Measurements from ENCODE around the gene FAM20C.
"Not testable (repeated sequence)": the region's sequence is repeated elsewhere in the genome, so short reads cannot be mapped to it uniquely, and the experiment has no call there.

Gene FAM20C

DNA sequence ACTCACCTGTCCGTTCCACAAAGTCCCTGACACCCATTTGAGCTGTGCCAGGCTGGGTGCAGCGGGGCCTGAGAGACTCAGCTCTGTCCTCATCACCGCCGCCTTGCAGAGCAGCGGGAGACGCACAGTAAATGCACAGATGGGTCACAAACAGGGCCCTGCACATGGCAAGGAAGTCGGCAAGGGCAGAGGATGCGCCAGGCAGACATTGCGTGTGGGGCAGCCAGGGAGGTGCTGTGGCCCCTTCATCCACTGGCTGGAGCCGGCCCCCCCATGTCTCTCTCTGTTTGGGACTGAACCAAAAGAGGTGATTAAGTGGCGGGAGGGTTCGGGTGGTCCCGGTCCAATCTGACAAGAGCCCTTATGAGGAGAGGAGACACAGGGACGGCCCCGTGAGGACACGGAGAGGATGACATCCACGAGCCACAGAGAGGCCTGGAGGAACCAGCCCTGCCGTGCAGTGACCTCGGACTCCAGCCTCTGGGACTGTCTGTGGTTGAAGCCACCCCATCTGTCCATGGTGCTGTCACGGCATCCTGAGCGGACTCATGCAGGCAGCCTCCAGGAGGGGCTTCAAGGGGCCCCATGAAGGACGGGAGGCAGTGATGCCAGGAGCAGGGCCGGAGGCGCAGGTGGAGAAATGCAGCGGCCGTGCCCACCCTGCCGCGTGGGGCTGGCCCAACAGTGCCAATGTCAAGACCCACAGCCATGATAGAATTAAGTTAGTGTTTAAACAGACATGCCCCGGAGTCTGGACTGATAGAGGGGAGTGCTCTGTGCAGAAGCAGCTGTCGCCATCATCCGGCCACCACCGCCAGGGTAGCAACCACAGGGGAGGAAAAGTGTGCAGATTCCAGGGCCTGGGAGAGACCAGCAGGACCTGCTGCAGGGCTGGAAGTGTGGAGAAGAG is 69.2 kb downstream of the FAM20C start:
- DNase-seq: no peak

DNA sequence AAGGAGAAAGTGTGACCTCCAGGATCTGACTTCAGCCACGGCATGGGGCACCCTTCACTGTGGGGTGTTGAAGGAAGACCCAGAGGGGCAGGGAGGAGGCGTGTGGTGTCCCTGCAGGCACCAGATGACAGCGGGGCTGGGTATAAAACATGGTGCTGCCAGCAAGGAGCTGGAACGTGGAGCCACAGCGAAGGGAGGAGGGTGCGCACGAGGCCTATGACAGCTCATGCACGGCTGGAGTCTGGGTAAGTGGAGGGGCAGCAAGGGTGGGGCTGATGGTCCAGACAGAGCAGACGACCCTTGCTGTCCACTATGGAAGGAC is 69.8 kb downstream of the FAM20C start:
- DNase-seq: no peak

DNA sequence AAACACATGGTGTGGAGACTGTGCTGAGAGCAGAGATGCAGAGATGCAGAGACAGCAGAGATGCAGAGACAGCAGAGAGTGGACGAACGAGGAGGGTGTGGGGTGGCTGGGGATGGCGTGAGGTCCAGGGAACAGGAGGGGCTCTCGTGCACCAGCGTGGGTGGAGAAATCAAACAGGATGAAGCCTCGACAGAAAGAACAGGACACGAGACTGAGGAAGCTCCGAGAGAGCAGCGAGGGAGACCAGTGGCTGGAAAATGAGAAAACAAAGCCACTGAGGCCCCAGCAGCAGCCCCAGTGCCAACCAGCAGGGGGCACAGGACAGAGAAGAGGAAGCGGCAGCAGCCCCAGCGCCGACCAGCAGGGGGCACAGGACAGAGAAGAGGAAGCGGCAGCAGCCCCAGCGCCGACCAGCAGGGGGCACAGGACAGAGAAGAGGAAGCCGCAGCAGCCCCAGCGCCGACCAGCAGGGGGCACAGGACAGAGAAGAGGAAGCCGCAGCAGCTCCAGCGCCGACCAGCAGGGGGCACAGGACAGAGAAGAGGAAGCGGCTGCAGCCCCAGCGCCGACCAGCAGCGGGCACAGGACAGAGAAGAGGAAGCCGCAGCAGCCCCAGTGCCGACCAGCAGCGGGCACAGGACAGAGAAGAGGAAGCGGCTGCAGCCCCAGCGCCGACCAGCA is 70.4 kb downstream of the FAM20C start:
- DNase-seq: not testable (repeated sequence)

DNA sequence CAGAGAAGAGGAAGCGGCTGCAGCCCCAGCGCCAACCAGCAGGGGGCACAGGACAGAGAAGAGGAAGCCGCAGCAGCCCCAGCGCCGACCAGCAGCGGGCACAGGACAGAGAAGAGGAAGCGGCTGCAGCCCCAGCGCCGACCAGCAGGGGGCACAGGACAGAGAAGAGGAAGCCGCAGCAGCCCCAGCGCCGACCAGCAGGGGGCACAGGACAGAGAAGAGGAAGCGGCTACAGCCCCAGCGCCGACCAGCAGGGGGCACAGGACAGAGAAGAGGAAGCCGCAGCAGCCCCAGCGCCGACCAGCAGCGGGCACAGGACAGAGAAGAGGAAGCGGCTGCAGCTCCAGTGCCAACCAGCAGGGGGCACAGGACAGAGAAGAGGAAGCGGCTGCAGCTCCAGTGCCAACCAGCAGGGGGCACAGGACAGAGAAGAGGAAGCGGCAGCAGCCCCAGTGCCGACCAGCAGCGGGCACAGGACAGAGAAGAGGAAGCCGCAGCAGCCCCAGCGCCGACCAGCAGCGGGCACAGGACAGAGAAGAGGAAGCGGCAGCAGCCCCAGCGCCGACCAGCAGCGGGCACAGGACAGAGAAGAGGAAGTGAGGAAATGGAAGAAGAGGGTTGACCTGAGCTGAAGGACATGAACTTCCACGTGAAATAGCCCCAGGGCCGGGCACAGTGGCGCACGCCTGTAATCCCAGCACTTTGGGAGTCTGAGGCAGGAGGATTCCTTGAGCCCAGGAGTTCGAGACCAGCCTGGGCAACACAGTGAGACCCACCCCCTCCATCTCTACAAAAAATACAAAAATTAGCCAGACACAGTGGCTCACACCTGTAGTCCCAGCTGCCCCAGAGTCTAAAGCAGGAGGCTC is 71.3 kb downstream of the FAM20C start:
- not testable (repeated sequence) for DNase-seq

DNA sequence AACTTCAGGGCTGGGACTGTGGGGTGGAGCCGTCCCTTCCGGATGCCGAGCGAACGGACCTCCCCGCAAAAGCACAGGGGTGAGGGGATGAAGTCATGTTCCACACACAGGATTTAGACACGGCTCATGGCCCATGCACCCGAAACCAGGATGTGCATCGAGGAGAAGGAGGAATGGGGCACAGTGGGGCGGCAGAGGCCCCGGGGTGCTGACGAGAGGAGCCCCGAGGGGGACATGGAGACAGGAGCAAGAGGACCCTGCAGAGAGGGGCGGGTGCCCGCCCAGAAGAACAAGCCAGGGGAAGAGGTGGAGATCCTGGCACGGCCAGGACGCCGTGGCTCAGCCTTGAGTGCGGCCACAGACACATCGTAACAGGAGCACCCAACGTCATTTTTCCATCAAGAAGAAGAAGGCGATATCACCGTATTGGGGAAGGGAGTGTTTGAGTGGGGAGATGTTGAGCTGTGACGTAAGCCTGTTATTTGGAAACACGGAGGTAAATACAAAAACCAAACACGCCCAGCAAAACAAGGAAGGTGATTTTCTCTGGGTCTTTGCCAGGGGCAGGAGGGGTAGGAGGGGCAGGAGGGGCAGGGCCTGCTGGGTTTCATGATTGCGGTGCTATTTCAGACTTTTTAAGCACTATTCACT is 72.3 kb downstream of the FAM20C start:
- DNase-seq: peak; percentile 63

DNA sequence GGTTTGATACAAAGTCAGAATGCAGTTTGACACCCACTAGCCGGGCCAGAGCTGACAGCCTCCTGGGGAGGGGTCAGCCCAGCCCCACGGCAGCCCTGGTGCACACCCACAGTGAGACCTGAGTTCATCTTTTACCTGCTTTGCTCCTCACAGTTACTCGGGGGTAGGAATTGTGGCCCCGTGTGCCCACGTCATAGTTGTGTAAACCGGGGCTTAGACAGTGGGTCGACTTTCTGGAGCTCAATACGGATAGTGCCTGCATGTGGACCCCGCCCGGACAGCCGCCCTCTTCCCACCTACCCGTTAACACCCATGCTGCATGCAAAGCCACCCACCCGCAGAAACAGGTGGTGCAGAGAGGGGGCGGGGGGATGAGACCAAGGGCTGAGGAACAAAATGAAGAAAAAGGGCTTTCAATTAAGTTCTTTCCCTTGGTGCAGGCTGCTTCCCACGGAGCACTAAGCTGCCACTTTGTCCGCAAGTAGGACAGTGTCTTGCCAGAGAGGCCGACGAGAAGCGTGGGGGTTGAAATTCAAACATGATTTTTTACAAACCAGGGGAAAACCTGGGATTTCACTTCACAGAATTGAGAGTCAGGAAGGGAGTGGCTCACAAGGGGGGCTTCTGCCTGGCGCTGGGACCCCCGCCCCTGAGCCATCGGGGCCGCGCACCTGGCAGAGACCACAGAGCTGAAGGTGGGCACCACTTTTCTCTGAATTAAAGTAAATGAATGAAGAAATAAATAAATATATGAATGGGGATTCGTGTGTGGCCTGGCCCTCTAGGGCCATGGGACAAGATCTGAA is 73.0 kb downstream of the FAM20C start:
- DNase-seq: no peak

DNA sequence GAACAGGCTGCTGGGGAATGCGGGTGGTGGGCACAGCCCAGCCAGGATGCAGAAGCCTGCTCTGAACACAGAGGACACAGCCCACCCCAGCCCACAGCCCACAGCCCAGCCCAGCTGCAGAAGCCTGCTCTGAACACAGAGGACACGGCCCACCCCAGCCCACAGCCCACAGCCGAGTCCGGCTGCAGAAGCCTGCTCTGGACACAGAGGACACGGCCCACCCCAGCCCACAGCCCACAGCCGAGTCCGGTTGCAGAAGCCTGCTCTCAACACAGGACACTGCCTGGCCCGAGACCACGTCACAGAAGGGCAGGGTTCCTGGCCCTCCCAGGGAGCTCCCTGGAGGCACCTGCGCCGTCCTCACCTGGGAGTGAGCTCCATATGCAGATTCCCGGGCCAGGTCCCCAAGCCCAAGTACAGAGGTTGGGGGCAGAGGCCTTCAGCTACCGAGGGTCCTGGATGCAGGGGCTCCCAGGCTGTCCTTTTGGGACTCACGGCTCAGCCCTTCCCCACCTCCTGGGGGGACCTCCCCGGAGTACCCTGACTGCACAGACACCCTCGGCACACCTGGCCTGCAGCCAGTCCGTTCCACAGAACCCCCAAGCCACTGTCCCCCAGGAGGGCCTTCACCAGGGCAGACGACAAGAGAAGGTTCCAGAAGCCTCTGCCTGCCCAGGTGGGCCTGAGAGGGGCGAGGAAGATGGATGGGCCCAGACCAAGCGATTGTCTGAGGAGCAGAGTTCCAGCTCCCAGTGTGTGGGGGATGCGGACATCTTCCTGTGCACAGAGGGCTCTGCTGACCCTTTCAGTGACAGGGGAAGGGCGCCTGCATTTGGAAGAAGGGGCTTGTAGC is 73.9 kb downstream of the FAM20C start:
- no peak for DNase-seq

- no peak for DNase-seq
Observed at GRCh38 chr7:266851-267840, 74.8 kb downstream of the FAM20C start.

- no peak for DNase-seq
Observed at GRCh38 chr7:268991-269390, 76.6 kb downstream of the FAM20C start.

- no peak for DNase-seq
Observed at GRCh38 chr7:269721-270120, 77.3 kb downstream of the FAM20C start.

GRCh38 chr7:270351-270983 is 78.1 kb downstream of the FAM20C start:
- DNase-seq: no peak

GRCh38 chr7:271266-272107 is 79.1 kb downstream of the FAM20C start:
- no peak for DNase-seq

DNA sequence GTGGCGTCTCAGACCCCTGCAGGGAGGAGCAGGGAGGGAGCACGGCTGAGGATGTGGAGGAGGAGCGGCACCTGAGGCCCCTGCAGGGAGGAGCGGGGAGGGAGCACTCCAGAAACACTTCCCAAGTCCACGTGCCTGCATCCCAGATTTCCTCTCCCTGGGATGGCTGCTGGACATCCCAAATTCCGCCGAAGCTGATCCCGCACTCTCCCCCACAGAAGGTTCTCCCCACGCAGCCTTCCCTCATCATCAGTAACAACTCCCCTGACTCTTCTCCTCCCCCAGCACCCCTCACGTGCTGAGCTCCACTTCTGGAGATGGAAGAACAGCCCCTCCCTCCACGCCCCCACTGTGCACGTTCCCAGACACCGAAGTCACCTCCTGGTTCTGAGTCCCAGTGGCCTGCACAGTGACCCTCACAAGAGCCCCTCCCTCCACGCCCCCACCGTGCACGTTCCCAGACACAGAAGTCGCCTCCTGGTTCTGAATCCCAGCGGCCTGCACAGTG is 79.8 kb downstream of the FAM20C start:
- DNase-seq: no peak

DNA sequence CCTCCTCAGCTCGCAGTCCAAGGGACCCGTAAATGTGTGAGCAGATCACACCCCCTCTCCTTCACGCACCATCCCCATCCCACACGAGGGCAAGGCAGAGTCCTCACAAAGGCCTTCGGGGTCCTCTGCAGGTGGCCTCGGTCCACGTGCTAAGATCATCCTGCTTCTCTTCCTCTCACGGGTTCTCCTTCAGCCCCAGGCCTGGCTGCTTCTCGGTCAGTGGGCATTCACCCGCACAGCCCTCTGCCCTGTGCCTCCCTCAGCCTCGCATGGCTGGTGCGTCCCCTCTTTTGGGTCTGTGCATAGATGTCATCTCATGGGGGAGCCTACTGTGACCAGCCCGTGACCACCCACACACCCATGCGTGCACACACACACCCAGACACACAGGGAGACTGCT is 80.3 kb downstream of the FAM20C start:
- no peak for DNase-seq

GRCh38 chr7:273327-273726 is 81.0 kb downstream of the FAM20C start:
- DNase-seq: no peak

DNA sequence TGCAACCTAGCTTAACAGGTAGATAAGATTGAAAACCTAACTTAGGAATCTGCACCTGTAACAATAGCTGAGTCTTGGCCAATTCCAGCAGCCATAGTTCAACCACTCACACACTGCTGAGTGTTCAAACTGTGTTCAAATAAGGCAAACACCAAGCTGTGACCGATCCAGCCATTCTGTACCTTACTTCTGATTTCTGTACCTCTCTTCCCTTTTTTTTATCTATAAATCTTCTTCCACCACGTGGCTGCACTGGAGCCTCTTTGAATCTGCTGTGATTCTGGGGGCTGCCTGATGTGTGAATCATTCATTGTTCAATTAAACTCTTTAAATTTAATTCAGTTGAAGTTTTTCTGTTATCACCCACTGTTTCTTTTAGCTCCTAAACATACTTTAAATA is 81.9 kb downstream of the FAM20C start:
- no peak for DNase-seq

- DNase-seq: no peak
Observed at GRCh38 chr7:276230-276835, 84.0 kb downstream of the FAM20C start.

GRCh38 chr7:277228-277627 is 84.9 kb downstream of the FAM20C start:
- DNase-seq: no peak
